Hepatocyte (in vitro differentiated cells): ENCODE measurements around the gene PYGO1. TPM values are rescaled to one million over a fixed set of nuclear protein-coding genes. Genes with fewer than 3 reads are reported as not detected.

Experiments
- DNase-seq: peaks from one replicate; pipeline ENCODE4 v3.0.0-alpha.2; 2016; ENCODE audit warnings: low spot score
- H2AFZ ChIP-seq: fragments of 200-600 bp; sonication (generic); 2 replicates; pipeline ENCODE4 v1.6.0; 2016; ENCODE audit warnings: antibody characterized with exemption, mild to moderate bottlenecking
- H3K27ac ChIP-seq: fragments of 200-600 bp; sonication (generic); 2 replicates; pipeline ENCODE4 v1.5.1; 2016; ENCODE audit warnings: mild to moderate bottlenecking
- H3K27me3 ChIP-seq: fragments of 200-600 bp; sonication (generic); 2 replicates; pipeline ENCODE4 v1.6.1; 2016
- H3K36me3 ChIP-seq: fragments of 200-600 bp; sonication (generic); replicated peaks from 2 replicates; pipeline ENCODE4 v1.5.1; 2016; ENCODE audit warnings: low read depth; ENCODE audit not compliant: insufficient read depth
- H3K4me1 ChIP-seq: fragments of 200-600 bp; sonication (generic); 2 replicates; pipeline ENCODE4 v1.5.1; 2016; ENCODE audit warnings: mild to moderate bottlenecking, moderate library complexity; ENCODE audit not compliant: insufficient read depth
- H3K4me2 ChIP-seq: fragments of 200-600 bp; sonication (generic); 2 replicates; pipeline ENCODE4 v1.6.0; 2016
- H3K4me3 ChIP-seq: fragments of 200-600 bp; sonication (generic); 2 replicates; pipeline ENCODE4 v1.5.1; 2016; ENCODE audit warnings: mild to moderate bottlenecking
- H3K79me2 ChIP-seq: fragments of 200-600 bp; sonication (generic); 2 replicates; pipeline ENCODE4 v1.6.0; 2017; ENCODE audit warnings: mild to moderate bottlenecking
- H3K9me2 ChIP-seq: fragments of 200-600 bp; sonication (generic); replicated peaks from 2 replicates; pipeline ENCODE4 v1.6.0; 2017; ENCODE audit warnings: mild to moderate bottlenecking; ENCODE audit not compliant: insufficient read depth
- H3K9me3 ChIP-seq: fragments of 200-600 bp; sonication (generic); 2 replicates; pipeline ENCODE4 v1.5.1; 2016; ENCODE audit warnings: low read depth, mild to moderate bottlenecking
- H4K20me1 ChIP-seq: fragments of 200-600 bp; sonication (generic); 2 replicates; pipeline ENCODE4 v1.6.0; 2016; ENCODE audit warnings: mild to moderate bottlenecking; ENCODE audit not compliant: insufficient read depth, poor library complexity, severe bottlenecking
- EZH2 ChIP-seq: fragments of 200-600 bp; sonication (generic); IDR thresholded peaks from 2 replicates; pipeline ENCODE4 v1.6.1; 2016; ENCODE audit warnings: antibody characterized with exemption, mild to moderate bottlenecking, borderline replicate concordance
- EZH2phosphoT487 ChIP-seq: fragments of 200-600 bp; sonication (generic); IDR thresholded peaks from one replicate; pipeline ENCODE4 v1.6.1; 2018; ENCODE audit warnings: antibody characterized with exemption, mild to moderate bottlenecking, low read depth, moderate library complexity; ENCODE audit not compliant: unreplicated experiment, severe bottlenecking
- WGBS: methylation state at CpG from one replicate; pipeline ENCODE4 v1.1.6; 2016; ENCODE audit warnings: low lambda C conversion rate; ENCODE audit errors: missing lambda C conversion rate; 5-methylcytosine and 5-hydroxymethylcytosine counted together
- polyA plus RNA-seq: library from polyadenylated mRNA; unstranded; fragments of >200 nt; fragmentation: Nextera tagmentation; extraction: Ambion mirVana; gene quantifications from 2 replicates; pipeline ENCODE4 v1.2.1, GENCODE V29; 2016
- total RNA-seq: library from RNA; depleted of rRNA; stranded (reverse); fragments of >200 nt; gene quantifications from 2 replicates; pipeline ENCODE4 v1.2.3, GENCODE V29; 2014
- TF ChIP-seq, protein P1 (sequence below): fragments of 200-600 bp; sonication (generic); IDR thresholded peaks from 2 replicates; pipeline ENCODE4 v1.5.1; 2016; ENCODE audit warnings: antibody characterized with exemption, mild to moderate bottlenecking; ENCODE audit not compliant: poor library complexity

PYGO1 gene
- total and polyA plus RNA-seq, 2 experiments from 2014 or later: 2.5 to 12.6 TPM

DNA sequence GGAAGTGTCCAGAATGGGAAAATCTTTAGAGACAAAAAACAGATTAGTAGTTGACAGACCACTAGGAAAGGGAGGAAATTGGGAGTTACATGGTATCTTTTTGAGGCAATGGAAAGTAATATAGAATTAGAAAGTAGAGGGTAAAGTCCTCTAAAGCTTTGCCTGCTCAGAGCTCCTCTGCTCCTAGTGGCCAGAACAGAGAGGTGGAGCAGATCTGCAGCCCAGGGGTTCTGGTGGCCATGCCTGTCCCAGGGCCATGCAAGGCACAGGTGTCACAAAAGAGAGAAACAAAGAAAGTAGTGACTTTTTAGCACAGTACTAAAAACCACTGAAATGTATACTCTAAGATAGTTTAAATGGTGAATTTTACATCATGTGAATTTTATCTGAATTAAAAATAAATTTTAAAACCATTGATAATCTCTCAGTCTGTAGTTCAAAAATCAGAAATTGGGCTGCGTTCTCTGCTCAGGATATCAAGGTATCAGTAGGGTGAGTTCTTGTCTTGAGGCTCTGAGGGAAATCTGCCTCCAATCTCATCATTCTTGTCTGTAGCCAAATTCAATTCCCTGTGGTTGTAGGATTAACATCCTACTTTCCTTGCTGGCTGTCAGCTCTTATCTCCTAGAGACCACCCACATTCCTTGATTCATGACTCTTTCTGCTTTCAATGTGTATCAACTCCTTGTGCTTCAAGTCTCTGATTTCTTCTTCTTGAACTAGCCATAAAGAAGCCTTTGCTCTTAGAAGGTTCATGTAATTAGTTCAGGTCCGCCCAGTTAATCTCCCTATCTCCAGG lies 23.6 kb downstream of the PYGO1 start:
- H3K27ac ChIP-seq: no peak overlapping the region
- no peak overlapping the region for H3K4me2 ChIP-seq
- H2AFZ ChIP-seq: no peak overlapping the region
- H3K9me3 ChIP-seq: peaks cover 2% of the 10 kb centered on the region
- no peaks in the 10 kb centered on the region for H3K36me3 ChIP-seq
- no peaks in the 10 kb centered on the region for H3K9me2 ChIP-seq
- peaks cover 11% of the 10 kb centered on the region for H3K79me2 ChIP-seq
- H3K4me3 ChIP-seq: no peak overlapping the region
- no peaks in the 10 kb centered on the region for H3K4me1 ChIP-seq
- no peaks in the 10 kb centered on the region for H3K27me3 ChIP-seq
- 74% methylated on average over 2 of the region's 2 CpGs for WGBS
- TF ChIP-seq EZH2 (no peak), EZH2phosphoT487 (no peak)
- TF ChIP-seq, protein P1, sequence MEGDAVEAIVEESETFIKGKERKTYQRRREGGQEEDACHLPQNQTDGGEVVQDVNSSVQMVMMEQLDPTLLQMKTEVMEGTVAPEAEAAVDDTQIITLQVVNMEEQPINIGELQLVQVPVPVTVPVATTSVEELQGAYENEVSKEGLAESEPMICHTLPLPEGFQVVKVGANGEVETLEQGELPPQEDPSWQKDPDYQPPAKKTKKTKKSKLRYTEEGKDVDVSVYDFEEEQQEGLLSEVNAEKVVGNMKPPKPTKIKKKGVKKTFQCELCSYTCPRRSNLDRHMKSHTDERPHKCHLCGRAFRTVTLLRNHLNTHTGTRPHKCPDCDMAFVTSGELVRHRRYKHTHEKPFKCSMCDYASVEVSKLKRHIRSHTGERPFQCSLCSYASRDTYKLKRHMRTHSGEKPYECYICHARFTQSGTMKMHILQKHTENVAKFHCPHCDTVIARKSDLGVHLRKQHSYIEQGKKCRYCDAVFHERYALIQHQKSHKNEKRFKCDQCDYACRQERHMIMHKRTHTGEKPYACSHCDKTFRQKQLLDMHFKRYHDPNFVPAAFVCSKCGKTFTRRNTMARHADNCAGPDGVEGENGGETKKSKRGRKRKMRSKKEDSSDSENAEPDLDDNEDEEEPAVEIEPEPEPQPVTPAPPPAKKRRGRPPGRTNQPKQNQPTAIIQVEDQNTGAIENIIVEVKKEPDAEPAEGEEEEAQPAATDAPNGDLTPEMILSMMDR: no peak
- no peaks in the 10 kb centered on the region for H4K20me1 ChIP-seq
- no peak for DNase-seq

DNA sequence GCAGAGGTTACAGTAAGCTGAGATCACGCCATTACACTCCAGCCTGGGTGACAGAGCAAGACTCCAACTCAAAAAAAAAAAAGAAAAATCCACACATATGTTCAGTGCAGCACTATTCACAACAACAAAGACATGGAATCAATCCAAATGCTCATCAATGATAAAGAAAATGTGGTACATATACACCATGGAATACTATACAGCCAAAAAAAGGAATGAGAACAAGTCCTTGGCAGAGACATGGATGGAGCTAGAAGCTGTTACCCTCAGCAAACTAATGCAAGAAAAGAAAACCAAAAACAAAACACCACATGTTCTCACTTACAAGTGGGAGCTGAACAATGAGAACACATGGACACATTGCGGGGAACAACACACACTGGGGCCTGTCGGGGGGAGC lies 25.5 kb downstream of the PYGO1 start:
- Histone ChIP-seq H4K20me1 (no peaks in the 10 kb centered on the region), H3K4me2 (no peak overlapping the region), H3K79me2 (peaks cover 12% of the 10 kb centered on the region), H3K27me3 (no peaks in the 10 kb centered on the region), H3K9me3 (peaks cover 2% of the 10 kb centered on the region), H3K36me3 (no peaks in the 10 kb centered on the region), H3K4me3 (no peak overlapping the region), H3K9me2 (no peaks in the 10 kb centered on the region), H3K27ac (no peak overlapping the region), H3K4me1 (no peaks in the 10 kb centered on the region), H2AFZ (no peak overlapping the region)
- TF ChIP-seq, protein P1: no peak
- no peak for TF ChIP-seq EZH2
- no peak for TF ChIP-seq EZH2phosphoT487
- WGBS: 100% methylated on average over 3 of the region's 3 CpGs
- no peak for DNase-seq

DNA sequence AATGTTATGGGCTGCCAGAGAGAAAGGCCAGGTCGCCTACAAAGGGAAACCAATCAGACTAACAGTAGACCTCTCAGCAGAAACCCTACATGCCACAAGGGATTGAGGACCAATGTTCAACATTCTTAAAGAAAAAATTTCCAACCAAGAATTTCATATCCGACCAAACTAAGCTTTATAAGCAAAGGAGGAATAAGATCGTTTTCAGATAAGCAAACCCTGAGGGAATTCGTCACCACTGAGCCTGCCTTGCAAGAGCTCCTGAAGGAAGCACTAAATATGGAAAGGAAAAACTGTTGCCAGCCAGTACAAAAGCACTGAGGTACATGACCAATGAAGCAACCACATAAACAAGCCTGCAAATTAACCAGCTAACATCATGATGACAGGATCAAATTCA lies 33.1 kb downstream of the PYGO1 start:
- no peak overlapping the region for H3K4me2 ChIP-seq
- 96% methylated on average over 4 of the region's 4 CpGs for WGBS
- no peaks in the 10 kb centered on the region for H3K9me2 ChIP-seq
- H3K79me2 ChIP-seq: peaks cover 10% of the 10 kb centered on the region
- peaks cover 13% of the 10 kb centered on the region for H3K9me3 ChIP-seq
- H4K20me1 ChIP-seq: no peaks in the 10 kb centered on the region
- H3K27me3 ChIP-seq: no peaks in the 10 kb centered on the region
- H3K4me1 ChIP-seq: no peaks in the 10 kb centered on the region
- H2AFZ ChIP-seq: no peak overlapping the region
- H3K4me3 ChIP-seq: no peak overlapping the region
- H3K36me3 ChIP-seq: no peaks in the 10 kb centered on the region
- DNase-seq: no peak
- no peak overlapping the region for H3K27ac ChIP-seq
- TF ChIP-seq EZH2 (no peak), EZH2phosphoT487 (no peak)
- TF ChIP-seq, protein P1: no peak
